Measurements from ENCODE around the gene RDH12. TPM values are rescaled to one million over a fixed set of nuclear protein-coding genes. Genes with fewer than 3 reads are reported as not detected.

The RDH12 gene
- polyA plus RNA-seq, 1 experiment, result not detected

DNA sequence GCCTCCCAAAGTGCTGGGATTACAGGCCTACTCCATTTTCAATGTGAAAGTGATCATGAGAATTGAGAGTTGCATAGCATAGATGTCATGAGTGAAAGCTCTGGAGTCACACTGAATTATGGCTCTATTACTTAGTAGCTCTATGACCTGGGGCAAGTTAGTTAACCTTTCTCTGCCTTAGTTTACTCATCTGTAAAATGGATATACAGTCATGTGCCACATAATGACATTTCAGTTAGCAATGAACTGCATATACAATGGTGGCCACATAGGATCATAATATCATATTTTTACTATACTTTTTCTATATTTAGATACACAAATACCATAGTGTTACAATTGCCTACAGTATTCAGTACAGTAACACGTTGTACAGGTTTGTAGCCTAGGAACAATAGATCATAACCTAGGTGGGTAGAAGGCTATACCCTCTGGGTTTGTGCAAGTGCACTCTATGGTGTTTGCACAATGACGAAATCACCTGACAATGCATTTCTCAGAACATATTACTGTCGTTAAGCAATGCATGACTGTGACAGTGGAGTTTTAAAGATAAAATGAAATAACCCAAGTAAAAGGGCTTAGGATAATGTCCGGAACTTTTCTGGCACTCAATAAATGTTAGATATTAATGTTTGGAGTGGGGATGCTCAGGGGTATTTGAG is 61.6 kb downstream of the RDH12 start:
- ChIA-PET CTCF (no interaction called here), POLR2A (no interaction called here)
- Histone ChIP-seq H3K4me3 (ENCODE audit: low read depth, low read length) (no peak overlapping the region), H3K27me3 (ENCODE audit: control insufficient read depth, insufficient read depth, low read length) (no peaks in the 10 kb centered on the region), H3K27ac (ENCODE audit: low read depth, low read length) (no peak overlapping the region), H3K9me3 (ENCODE audit: control insufficient read depth, insufficient read depth, low read length) (no peaks in the 10 kb centered on the region)
- TF ChIP-seq, protein P1, sequence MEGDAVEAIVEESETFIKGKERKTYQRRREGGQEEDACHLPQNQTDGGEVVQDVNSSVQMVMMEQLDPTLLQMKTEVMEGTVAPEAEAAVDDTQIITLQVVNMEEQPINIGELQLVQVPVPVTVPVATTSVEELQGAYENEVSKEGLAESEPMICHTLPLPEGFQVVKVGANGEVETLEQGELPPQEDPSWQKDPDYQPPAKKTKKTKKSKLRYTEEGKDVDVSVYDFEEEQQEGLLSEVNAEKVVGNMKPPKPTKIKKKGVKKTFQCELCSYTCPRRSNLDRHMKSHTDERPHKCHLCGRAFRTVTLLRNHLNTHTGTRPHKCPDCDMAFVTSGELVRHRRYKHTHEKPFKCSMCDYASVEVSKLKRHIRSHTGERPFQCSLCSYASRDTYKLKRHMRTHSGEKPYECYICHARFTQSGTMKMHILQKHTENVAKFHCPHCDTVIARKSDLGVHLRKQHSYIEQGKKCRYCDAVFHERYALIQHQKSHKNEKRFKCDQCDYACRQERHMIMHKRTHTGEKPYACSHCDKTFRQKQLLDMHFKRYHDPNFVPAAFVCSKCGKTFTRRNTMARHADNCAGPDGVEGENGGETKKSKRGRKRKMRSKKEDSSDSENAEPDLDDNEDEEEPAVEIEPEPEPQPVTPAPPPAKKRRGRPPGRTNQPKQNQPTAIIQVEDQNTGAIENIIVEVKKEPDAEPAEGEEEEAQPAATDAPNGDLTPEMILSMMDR (IDR thresholded peaks at IDR 0.05; ENCODE audit: low read depth, low read length), result no peak
- DNase-seq (ENCODE audit: low read depth, low spot score), result no peak

DNA sequence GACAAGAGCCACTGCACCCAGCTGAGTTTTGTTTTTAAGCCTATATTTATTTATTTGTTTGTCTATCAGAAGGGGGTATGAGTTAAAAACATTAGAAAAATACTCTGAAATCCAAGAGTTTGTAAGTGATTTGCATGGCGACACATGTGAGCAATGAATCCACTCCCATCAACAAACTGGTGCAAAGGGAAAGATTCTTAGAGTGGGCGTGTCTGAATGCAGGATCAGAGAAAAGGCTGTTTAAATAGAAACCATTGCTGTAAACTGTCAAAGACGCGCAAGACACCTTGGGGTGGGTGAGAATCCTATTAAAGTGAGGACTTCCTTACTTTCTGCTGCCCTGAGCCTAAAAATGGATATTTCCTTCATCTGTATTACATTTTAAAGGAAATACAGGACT is 62.8 kb downstream of the RDH12 start:
- DNase-seq (ENCODE audit: low read depth, low spot score), result no peak
- ChIA-PET POLR2A (no interaction called here), CTCF (no interaction called here)
- Histone ChIP-seq H3K27me3 (ENCODE audit: control insufficient read depth, insufficient read depth, low read length) (no peaks in the 10 kb centered on the region), H3K9me3 (ENCODE audit: control insufficient read depth, insufficient read depth, low read length) (no peaks in the 10 kb centered on the region), H3K4me3 (ENCODE audit: low read depth, low read length) (no peak overlapping the region), H3K27ac (ENCODE audit: low read depth, low read length) (no peak overlapping the region)
- TF ChIP-seq, protein P1 (IDR thresholded peaks at IDR 0.05; ENCODE audit: low read depth, low read length), result no peak

DNA sequence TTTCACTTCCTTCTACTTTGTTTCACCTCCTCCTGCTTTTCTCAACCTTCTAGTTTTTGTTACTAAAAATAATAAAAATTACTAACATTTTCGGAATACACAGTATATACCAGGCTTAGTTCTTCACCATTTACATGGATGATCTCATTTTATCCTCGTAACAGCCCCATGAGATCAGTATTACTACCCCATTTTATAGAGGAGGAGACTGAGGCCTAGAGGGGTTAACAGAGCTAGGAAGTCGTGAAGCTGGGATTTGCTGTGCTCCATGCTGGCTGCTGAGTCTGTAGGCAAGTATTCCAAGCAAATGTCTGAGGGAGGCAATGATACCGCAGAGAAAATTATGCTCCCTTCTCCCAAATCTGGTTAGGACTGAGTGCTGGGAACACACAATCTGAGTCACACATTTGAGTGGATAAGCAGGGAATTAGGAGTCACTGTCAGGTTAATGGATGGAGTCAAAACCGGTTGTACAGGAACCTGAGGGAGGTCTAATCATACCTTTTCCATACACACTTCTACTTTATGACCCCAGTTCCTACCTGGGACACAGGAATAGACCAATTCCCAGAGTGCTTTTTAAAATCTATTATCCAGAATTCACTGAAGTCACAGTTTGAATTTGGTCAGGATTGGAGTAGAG is 63.6 kb downstream of the RDH12 start:
- no peaks in the 10 kb centered on the region for H3K9me3 ChIP-seq (ENCODE audit: control insufficient read depth, insufficient read depth, low read length)
- CTCF ChIA-PET, result no interaction called here
- no peak overlapping the region for H3K27ac ChIP-seq (ENCODE audit: low read depth, low read length)
- POLR2A ChIA-PET, result no interaction called here
- H3K4me3 ChIP-seq (ENCODE audit: low read depth, low read length), result no peak overlapping the region
- DNase-seq (ENCODE audit: low read depth, low spot score), result no peak
- TF ChIP-seq, protein P1 (IDR thresholded peaks at IDR 0.05; ENCODE audit: low read depth, low read length), result no peak
- H3K27me3 ChIP-seq (ENCODE audit: control insufficient read depth, insufficient read depth, low read length), result no peaks in the 10 kb centered on the region

DNA sequence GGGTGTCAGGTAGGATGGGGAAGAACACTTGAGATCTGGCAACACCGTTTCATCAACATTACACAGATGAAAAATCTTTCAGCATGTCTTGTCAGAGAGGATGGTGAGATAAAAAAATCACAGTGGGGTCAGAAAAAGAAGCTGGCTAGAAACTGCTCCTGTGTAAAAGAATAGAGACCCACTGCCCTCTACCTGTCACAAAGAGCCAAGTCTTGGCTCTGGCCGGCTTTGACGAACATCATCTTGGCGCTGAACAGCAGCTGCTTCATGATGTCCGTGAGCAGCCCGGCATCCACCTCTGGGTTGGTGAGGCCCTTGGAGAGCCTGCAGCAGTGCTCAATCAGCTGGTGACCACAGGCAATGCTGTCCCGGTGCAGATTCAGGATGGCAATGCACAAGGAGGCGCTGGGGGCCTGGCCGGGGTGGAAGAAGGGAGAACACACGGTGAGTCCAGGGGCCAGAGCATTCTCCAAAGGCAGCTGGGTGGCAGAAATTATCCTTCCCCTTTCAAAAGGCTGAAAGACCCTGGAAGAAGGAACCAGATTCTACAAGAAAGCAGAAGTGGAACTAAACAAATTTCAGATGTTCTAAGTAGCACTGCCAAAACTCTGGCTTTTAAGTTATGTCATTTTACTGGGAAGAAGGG is 64.5 kb downstream of the RDH12 start:
- DNase-seq (ENCODE audit: low read depth, low spot score), result no peak
- CTCF ChIA-PET, result no interaction called here
- no peaks in the 10 kb centered on the region for H3K27me3 ChIP-seq (ENCODE audit: control insufficient read depth, insufficient read depth, low read length)

More for the DNA sequence above, 64.5 kb downstream of the RDH12 start:
- TF ChIP-seq, protein P1 (IDR thresholded peaks at IDR 0.05; ENCODE audit: low read depth, low read length), result no peak
- POLR2A ChIA-PET, result no interaction called here
- no peak overlapping the region for H3K27ac ChIP-seq (ENCODE audit: low read depth, low read length)
- H3K4me3 ChIP-seq (ENCODE audit: low read depth, low read length), result no peak overlapping the region
- H3K9me3 ChIP-seq (ENCODE audit: control insufficient read depth, insufficient read depth, low read length), result no peaks in the 10 kb centered on the region
